ENCODE results near the gene GABRB1. TPM values are rescaled to one million over a fixed set of nuclear protein-coding genes. Genes with fewer than 3 reads are reported as not detected.

Gene GABRB1
- total RNA-seq, 1 experiment from 2014 or later = not detected

DNA sequence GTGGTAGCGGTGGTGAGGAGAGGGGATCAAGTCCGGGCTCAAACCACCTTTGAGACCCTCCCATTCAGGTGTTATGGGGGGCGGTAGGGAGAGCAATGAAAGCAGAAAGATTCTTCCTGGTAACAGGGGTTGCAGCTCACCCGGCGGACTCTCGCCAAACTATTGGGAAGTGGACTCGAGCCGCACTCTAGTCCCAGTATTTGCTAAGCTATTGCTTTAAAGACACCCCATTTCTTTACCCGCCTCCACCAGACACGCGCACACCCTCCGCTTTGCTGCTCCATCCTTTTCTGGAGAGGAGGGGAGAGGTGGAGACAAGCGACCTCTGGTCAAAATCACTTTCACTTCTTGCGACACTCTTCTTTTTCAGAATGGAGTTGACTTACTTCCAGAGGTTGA lies 37.4 kb upstream of the GABRB1 start:
- TF ChIP-seq SP1 (IDR thresholded peaks at IDR 0.05; ENCODE audit: low read depth) (no peak), SRF (IDR thresholded peaks at IDR 0.05; ENCODE audit: low read depth) (no peak), ELF1 (IDR thresholded peaks at IDR 0.05; ENCODE audit: borderline replicate concordance, low read depth) (no peak), EZH2phosphoT487 (IDR thresholded peaks at IDR 0.05; ENCODE audit: borderline replicate concordance) (no peak), EGR1 (IDR thresholded peaks at IDR 0.05; ENCODE audit: low read depth) (no peak), ZNF274 (IDR thresholded peaks at IDR 0.05; ENCODE audit: low read depth, low read length) (no peak), POLR2A (IDR thresholded peaks at IDR 0.05; ENCODE audit: borderline replicate concordance, extremely low read depth, insufficient read depth, insufficient read length) (no peak), JUND (IDR thresholded peaks at IDR 0.05) (no peak), ZFX (IDR thresholded peaks at IDR 0.05) (no peak), SIN3A (IDR thresholded peaks at IDR 0.05; ENCODE audit: low read depth) (no peak), POLR2AphosphoS5 (IDR thresholded peaks at IDR 0.05; ENCODE audit: low read depth, low read length) (no peak), EZH2 (IDR thresholded peaks at IDR 0.05) (no peak), TCF7L2 (IDR thresholded peaks at IDR 0.05; ENCODE audit: borderline replicate concordance, extremely low read depth, insufficient read depth, insufficient read length) (no peak), YY1 (IDR thresholded peaks at IDR 0.05; ENCODE audit: extremely low read depth, insufficient replicate concordance, low read depth, low read length) (no peak)
- TF ChIP-seq, protein P1, sequence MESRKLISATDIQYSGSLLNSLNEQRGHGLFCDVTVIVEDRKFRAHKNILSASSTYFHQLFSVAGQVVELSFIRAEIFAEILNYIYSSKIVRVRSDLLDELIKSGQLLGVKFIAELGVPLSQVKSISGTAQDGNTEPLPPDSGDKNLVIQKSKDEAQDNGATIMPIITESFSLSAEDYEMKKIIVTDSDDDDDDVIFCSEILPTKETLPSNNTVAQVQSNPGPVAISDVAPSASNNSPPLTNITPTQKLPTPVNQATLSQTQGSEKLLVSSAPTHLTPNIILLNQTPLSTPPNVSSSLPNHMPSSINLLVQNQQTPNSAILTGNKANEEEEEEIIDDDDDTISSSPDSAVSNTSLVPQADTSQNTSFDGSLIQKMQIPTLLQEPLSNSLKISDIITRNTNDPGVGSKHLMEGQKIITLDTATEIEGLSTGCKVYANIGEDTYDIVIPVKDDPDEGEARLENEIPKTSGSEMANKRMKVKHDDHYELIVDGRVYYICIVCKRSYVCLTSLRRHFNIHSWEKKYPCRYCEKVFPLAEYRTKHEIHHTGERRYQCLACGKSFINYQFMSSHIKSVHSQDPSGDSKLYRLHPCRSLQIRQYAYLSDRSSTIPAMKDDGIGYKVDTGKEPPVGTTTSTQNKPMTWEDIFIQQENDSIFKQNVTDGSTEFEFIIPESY (IDR thresholded peaks at IDR 0.05; ENCODE audit: extremely low read depth, insufficient replicate concordance, low read length) = no peak
- TF ChIP-seq, protein P2, sequence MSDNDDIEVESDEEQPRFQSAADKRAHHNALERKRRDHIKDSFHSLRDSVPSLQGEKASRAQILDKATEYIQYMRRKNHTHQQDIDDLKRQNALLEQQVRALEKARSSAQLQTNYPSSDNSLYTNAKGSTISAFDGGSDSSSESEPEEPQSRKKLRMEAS (IDR thresholded peaks at IDR 0.05) = no peak
- TF ChIP-seq, protein P3, sequence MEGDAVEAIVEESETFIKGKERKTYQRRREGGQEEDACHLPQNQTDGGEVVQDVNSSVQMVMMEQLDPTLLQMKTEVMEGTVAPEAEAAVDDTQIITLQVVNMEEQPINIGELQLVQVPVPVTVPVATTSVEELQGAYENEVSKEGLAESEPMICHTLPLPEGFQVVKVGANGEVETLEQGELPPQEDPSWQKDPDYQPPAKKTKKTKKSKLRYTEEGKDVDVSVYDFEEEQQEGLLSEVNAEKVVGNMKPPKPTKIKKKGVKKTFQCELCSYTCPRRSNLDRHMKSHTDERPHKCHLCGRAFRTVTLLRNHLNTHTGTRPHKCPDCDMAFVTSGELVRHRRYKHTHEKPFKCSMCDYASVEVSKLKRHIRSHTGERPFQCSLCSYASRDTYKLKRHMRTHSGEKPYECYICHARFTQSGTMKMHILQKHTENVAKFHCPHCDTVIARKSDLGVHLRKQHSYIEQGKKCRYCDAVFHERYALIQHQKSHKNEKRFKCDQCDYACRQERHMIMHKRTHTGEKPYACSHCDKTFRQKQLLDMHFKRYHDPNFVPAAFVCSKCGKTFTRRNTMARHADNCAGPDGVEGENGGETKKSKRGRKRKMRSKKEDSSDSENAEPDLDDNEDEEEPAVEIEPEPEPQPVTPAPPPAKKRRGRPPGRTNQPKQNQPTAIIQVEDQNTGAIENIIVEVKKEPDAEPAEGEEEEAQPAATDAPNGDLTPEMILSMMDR (IDR thresholded peaks at IDR 0.05 in 2 of 3, conservative IDR thresholded peaks at IDR 0.05 in 1 of 3; ENCODE audit: borderline replicate concordance in 1 of 3, insufficient read depth in 1 of 3, low read depth in 2 of 3, low read length in 2 of 3) = no peak
- TF ChIP-seq, protein P4, sequence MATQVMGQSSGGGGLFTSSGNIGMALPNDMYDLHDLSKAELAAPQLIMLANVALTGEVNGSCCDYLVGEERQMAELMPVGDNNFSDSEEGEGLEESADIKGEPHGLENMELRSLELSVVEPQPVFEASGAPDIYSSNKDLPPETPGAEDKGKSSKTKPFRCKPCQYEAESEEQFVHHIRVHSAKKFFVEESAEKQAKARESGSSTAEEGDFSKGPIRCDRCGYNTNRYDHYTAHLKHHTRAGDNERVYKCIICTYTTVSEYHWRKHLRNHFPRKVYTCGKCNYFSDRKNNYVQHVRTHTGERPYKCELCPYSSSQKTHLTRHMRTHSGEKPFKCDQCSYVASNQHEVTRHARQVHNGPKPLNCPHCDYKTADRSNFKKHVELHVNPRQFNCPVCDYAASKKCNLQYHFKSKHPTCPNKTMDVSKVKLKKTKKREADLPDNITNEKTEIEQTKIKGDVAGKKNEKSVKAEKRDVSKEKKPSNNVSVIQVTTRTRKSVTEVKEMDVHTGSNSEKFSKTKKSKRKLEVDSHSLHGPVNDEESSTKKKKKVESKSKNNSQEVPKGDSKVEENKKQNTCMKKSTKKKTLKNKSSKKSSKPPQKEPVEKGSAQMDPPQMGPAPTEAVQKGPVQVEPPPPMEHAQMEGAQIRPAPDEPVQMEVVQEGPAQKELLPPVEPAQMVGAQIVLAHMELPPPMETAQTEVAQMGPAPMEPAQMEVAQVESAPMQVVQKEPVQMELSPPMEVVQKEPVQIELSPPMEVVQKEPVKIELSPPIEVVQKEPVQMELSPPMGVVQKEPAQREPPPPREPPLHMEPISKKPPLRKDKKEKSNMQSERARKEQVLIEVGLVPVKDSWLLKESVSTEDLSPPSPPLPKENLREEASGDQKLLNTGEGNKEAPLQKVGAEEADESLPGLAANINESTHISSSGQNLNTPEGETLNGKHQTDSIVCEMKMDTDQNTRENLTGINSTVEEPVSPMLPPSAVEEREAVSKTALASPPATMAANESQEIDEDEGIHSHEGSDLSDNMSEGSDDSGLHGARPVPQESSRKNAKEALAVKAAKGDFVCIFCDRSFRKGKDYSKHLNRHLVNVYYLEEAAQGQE (IDR thresholded peaks at IDR 0.05; ENCODE audit: low read depth) = no peak
- ChIA-PET POLR2A (no interaction called here), RAD21 (ENCODE audit: low non-redundant PET in 1 of 2, low total read pairs in 2 of 2, uncharacterized antibody in 2 of 2, unreplicated experiment in 2 of 2) (no interaction called here), CTCF (no interaction called here)
- Histone ChIP-seq H3K36me3 (ENCODE audit: control insufficient read depth in 1 of 2, insufficient read depth in 2 of 2, low read length in 2 of 2) (no peaks in the 10 kb centered on the region), H3K4me2 (ENCODE audit: low read length) (no peak overlapping the region), H4K20me1 (ENCODE audit: insufficient read depth) (no peaks in the 10 kb centered on the region), H3K27me3 (ENCODE audit: insufficient read depth, low read length) (no peaks in the 10 kb centered on the region), H3K9ac (ENCODE audit: low read length) (no peak overlapping the region), H3K4me3 (replicated peaks in 1 of 2; ENCODE audit: low read depth in 1 of 2, low read length in 2 of 2) (no peak overlapping the region), H2AFZ (ENCODE audit: low read depth, low read length, poor library complexity, severe bottlenecking) (no peak overlapping the region), H3K9me3 (ENCODE audit: control insufficient read depth in 1 of 2, insufficient read depth in 1 of 2, low read depth in 1 of 2, low read length in 2 of 2) (no peaks in the 10 kb centered on the region), H3K79me2 (ENCODE audit: insufficient read depth, low read length) (no peaks in the 10 kb centered on the region), H3K9me2 (ENCODE audit: insufficient read depth) (no peaks in the 10 kb centered on the region), H3K27ac (ENCODE audit: low read depth, low read length) (no peak overlapping the region), H3K4me1 (ENCODE audit: control insufficient read depth in 1 of 2, insufficient read depth in 2 of 2, low read length in 2 of 2) (no peaks in the 10 kb centered on the region)
- DNase-seq (ENCODE audit: low read depth, low spot score) (no peak), ATAC-seq (no peak)
- intact Hi-C loops (cut with micrococcal nuclease) = no loop called here
- BruUV-seq (replicated peaks) = no TSS peak

All from HCT116 (cell line).